ENCODE data around the gene DMKN.

The DMKN gene

DNA sequence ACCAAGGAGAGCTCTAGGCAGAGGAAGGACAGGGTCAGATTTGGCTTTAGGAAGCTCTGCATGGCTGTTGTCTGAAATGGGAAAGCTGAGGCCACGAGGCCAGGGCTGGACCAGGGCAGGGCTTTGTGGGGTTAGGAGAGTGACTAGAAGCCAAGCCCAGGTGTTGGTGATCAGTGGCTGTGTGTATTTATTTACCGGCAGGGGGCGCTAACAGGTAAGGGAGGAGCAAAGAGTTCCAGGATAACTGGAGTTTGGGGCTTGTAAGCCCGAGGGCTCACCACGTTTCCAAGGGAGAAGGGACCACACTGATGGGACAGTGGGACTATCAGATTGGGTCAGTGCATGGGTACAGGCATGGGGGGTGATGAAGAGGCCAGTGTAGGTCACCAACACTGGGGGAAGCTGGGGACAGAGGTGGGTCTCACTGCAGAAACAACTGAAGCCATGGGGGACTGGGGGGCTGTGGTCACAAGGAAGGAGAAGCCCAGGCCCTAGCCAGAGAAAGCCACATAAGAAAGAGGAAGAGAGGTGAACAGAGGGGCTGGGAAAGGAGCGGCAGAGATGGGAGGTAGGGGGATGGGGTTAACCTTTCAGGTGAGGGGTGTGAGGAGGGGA lies 35.8 kb upstream of the DMKN start:
- DNase-seq, result peak; percentile 92

DNA sequence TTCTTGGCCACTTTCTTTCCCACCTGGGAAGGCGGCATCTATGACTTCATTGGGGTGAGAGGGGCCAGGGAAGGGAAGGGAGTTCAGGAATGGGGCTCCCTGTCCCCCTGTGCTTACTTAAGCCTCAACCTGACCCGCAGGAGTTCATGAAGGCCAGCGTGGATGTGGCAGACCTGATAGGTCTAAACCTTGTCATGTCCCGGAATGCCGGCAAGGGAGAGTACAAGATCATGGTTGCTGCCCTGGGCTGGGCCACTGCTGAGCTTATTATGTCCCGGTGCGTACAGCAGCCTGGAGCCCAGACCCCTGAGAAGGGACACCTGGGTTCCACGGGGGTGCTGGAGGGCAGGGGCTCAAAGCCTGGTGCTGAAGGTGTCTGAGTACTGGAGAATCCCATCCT lies 33.1 kb upstream of the DMKN start:
- no peak for DNase-seq

DNA sequence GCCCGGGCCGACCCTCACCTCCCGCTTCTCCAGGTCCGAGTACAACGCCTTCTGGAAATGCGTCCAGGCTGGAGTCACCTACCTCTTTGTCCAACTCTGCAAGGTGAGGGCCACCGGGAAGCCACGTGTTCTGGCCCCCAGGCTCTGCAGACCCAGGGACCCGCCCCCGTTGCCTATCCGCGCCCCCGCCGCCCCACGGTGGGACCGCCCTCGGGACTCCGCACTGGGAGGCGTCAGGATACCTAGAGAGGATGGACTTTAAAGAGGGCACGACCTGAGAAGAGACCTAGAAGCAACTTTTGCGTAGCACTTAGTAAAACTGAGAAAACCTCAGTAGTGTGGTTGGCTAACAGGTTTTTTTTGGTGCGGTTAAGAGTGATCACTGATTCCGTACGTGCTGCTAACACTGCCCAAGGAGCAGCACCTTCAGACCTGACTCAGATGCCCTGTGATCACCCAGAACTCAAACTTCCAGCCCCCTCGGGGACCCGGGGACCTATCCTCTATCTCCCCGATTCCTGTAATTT lies 32.5 kb upstream of the DMKN start:
- peak; percentile 56 for DNase-seq

DNA sequence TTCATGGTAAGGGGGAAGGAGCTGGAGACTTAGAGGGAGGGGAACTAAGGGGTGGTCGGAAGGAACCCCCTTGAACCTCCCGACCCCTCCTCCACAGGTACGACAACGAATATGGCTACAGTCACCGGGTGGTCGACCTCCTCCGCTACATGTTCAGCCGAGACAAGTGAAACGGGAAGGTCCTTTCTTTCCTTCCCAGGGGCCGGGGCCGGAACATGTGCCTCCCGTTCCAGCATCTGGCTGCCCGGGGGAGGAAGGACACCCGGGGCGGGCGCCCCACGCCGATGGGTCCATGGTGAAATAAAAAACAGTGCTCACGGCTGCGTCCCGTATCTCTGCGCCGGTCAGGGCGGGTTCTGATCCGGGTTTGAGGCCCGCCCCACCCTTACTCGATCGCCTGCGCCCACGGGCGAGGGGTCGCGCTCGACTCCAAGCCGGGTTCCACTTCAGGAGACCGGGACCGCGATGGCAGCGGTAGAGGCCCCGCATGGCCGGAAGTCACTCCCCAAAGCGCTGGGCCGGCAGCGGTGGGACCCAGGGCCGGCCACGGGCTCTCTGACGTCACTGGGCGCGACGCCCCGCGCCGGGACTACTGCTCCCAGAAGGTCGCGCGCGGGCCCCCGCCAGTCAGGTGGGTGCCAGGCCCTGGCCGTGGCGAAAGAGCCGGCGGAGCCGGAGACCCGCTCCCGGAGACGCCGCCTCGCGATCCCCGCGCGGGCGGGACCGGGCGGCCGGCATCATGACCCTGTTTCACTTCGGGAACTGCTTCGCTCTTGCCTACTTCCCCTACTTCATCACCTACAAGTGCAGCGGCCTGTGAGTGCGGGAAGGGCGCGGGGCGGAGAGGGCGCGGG lies 31.8 kb upstream of the DMKN start, which contains the start of gene TMEM147:
Gene TMEM147 (plus strand): TSS at position 626 of the 854 bp plus-strand sequence. CDS start 114 bp downstream, at position 740.
- DNase-seq, result peak; percentile 95

DNA sequence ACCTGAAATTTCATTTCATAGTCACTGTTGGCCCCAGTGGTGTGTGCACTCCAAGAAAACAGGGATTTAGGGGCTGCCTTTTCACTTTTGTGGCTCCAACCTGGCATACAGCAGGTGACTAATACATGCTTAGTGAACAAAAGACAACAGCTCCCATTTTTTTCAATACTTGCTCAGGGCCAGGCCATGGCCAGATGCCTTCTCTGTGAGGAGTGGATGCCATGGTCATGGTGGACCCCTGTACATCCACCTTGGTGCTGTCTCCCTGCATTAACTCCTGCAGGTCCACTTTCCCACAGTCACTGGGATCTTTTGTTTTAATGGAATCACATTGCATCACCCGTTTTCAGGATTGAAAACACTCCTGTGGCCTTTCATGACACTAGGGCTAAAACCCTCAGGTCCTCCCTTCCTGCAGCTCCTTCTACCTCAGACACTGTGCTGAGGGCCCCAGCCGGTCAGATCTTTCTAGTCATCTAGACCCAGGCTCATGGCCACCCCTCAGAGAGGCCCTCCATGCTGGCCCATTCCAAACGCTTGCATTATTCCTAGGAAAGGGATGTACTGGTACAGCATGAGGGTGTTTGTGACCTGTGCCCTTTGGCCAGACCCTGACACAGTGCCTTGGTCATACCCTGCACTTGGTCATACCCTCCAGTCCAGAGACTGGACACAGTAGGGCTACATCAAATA lies 30.8 kb upstream of the DMKN start:
- DNase-seq, result no peak

DNA sequence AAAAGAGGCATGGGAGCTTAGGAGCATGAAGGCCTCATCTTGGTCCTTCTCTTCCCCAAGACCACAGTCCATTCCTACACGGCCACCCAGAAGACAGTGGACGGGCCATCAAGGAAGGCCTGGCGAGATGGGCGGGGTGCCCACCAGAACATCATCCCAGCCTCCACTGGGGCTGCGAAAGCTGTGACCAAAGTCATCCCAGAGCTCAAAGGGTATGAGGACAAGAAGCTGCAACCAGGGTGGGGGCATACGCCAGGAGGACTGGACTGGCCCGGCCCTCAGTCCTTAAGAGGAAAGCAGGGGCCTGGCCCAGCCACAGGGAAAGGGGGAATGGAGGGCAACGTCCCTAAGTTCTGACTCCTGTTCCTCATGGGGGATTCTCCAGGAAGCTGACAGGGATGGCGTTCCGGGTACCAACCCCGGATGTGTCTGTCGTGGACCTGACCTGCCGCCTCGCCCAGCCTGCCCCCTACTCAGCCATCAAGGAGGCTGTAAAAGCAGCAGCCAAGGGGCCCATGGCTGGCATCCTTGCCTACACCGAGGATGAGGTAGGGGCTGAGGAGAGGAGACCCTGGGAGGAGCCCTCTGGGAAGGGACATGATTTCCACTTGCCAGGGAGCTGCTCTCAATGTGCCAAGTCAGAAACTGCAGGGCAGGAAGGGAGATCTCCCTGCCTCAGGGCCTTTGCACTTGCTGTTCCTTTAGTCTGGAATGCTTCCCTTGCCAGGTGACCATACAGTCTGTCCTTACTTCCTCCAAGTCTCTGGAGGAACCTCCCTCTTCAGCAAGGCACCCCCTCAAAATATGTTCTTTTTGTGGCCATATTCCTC lies 30.0 kb upstream of the DMKN start:
- DNase-seq, result no peak

DNA sequence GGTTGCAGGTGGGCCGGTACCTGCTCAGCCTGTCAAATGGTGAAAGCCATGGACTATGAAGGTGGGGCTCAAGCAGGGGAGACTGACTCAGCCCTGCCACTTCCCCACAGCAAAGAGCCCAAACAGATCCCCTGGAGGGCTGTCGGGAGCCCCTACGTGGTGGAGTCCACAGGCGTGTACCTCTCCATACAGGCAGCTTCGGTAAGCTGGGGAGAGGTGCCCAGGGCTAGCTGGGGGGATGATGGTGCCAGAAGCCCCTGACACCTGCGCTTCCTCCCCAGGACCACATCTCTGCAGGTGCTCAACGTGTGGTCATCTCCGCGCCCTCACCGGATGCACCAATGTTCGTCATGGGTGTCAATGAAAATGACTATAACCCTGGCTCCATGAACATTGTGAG lies 28.8 kb upstream of the DMKN start:
- DNase-seq, result no peak

DNA sequence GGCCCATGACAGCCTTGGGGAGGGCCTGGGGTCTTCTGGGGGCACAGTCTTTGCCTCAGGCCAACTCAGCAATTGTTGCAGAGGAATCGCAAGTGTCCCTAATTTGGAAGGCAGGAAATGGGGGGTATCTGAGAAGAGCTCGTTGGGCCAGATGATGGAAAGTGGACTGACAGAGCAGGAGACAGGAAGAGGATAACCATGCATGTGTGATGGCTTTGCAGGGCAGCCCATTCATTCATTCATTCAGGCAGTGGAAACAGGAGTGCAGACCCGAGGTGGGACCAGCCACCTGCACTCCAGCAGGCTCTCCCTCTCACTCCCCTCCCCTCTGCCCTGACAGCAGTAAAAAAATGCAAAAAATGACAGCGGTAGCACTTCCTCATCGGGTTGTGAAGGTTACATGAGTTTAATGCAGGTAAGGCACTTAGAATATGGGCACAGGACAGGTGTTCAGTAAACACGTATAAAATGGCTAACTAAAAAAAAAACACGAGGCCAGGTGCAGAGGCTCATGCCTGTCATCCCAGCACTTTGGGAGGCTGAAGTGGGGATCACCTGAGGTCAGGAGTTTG lies 27.0 kb upstream of the DMKN start:
- no peak for DNase-seq

DNA sequence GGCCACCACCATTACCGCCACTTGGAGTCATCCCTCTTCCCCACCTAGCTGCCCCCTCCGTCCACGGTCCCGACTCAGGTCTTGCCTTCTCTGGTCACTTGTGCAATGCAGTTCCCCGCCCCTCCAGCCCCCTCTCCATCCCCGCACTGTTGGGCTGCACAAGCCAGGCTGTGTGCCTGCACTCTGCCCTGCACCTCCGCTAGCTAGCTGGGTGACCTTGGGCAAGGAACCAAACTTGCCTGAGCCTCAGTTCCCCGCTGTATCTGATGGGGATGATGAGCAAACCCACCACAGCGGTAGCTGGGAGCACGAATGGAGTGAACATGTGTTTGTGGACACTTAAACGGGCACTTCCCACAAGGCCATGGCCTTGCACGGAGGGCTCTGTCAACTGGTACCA lies 26.4 kb upstream of the DMKN start:
- no peak for DNase-seq

DNA sequence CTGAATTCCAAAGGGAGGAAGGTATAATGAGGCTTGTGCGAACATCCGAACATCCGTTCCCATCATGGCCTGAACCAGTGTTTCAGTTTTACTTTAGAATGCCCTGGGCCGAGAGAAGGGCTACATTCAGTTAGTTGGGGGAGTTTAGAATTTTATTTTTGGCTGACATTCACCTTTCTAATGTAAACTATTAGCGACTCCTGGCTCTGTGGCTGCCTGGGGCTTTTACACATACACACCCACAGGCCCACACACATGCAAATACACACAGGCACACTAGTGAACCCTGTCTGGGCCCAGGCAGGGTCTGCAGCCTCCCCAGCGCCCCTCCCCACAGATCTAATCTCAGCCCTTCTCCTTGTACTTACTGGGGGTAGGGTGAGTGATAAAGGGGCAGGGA lies 25.9 kb upstream of the DMKN start:
- no peak for DNase-seq

DNA sequence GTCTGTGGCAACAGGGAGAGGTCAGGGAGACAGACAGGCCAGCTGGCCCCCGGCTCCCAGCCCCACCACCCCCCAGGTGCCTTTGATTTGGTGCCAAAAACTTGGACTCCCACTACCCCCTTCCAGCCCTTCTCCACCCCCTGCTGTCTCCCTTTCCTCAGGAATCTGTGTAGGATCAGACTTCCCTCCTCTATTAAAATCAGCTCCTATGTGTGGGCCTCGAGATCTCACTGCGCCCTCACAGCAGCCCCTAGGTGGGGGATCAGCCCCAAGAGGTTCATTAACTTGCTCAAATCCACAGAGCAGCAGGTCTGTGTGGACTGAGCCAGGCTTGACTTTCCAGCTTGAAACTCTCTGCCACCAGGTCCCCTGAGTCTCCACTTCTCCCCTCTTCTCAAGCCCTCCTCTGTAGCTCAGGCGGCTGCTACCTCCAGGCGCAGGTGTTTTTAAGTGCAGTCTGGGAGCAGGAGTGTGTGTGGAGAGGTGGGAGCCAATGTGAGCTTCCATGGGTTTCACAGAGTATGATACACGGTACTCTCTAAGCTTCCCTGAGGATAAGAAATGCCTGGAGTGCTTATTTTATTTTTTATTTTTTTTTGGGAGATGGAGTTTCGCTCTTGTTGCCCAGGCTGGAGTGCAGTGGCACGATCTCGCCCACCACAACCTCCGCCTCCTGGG lies 21.5 kb upstream of the DMKN start:
- DNase-seq, result no peak

DNA sequence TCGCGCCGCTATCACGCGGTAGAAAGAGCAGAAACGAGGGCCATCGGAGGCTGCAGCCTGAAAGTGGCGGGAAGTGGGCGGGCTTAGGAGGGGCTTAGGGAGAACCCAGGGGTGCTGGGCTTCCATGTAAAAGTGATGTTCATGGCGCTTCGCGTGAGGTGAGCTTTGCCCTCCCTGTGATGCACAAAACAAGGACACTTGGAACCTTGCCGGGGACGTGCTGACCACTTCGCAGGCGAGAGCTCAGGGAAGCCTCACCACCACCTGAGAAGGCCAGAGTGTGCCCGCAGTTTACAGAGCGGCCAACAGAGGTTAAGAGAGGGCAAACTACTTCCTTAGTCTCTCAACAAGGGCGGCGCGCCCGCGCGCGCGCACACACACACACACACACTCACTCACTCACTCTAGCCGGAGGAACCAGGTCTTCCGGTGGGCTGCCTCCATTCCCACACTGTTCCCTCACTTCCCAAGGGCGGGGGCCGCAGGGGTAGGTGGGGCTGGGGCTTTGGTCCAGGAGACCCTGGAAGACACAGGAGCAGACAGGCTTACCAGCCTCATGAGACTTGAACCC lies 20.5 kb upstream of the DMKN start:
- no peak for DNase-seq

DNA sequence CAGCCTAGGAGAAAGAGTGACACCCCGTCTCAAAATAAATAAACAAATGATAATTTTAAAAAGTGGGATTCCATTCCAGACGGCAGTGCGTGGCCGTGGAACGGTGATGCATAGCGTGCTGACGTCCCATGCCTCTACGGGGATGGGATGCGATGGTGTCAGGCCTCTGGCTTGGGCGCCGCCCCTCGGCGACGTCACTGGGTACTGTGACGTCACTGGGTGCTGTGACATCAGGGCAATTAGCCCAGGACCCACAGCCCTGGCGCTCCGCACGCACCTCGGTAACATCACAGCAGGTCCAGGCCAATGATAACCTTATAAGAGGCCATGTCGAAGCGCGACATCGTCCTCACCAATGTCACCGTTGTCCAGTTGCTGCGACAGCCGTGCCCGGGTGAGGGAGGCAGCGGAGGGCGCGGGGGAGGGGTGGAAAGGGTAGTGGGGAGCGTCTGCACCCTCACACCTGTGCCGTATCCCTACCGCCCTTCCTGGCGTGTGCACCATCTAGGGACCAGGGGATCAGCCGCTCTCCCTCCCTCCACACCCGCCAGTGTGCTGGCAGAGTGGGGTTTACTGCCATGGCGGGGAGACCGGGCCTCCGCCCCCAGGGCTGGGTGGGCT lies 19.9 kb upstream of the DMKN start, which contains the start of gene GAPDHS:
Gene GAPDHS (plus strand): TSS at position 256 of the 621 bp plus-strand sequence. CDS start 72 bp downstream, at position 328.
- no peak for DNase-seq

DNA sequence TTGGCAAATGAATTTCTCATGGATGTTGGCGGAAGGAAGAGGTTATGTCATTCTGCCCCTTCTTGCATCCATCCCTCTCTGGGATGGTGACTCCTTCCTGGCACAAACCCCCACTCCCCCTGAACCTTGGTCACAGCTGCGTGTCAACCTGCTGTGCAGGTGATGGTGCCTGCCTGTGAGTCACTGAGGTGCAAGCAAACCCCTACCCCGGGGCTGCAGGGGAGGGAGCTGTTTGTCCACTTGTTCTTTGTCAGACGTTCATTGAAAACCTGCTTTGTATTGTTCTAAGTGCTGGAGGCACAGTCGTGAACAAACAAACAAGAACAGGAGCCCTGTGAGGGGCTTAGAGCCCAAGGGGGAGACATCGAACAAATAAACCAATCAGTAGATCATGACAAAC lies 17.8 kb upstream of the DMKN start:
- DNase-seq, result no peak

DNA sequence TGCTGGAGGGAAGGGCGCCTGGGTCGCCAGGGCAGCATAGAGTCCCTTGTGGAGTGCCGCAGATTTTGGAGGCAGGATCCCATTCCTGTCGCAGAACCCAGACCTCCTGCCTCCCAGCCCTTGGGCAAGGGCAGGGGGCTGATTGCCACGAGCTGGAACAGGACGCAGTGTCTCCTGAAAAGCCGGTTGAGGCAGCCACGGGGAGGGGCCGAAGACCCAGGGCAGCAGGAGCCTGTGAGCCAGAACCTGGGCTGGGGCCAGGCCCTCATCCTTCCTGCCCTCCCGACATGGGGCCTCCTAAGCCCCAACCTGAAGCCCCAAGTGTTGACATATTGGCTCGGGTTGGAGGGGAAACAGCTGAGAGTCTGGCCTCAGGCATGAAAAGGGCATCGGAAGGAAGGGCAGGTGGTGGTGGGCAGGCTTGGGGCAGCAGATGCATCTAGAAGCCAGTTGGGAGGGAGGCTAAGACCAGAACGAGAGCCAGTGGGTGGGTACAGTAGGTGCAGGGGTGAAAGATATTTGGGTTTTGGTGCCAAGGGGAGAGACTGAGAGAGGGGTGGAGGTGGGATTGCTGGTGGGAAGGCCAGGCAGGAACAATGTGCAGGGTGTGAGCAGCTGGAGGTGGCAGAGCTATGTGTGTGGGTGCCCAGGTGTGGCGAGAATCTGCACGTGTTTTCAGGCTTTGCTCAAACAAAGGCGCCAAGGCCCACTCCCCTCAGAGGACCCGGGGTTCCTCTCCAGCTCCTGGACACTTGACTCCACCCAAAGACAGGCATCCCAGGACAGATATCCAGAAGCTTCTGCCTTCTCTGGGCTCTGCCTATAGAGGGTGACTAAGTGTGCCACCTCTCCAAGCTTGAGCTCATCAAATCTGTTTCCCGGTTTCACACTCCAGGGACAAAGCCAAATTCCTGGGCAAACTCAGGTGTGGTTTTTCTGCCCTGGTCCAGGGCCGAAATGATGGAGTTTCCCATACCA lies 16.1 kb upstream of the DMKN start:
- DNase-seq, result no peak

DNA sequence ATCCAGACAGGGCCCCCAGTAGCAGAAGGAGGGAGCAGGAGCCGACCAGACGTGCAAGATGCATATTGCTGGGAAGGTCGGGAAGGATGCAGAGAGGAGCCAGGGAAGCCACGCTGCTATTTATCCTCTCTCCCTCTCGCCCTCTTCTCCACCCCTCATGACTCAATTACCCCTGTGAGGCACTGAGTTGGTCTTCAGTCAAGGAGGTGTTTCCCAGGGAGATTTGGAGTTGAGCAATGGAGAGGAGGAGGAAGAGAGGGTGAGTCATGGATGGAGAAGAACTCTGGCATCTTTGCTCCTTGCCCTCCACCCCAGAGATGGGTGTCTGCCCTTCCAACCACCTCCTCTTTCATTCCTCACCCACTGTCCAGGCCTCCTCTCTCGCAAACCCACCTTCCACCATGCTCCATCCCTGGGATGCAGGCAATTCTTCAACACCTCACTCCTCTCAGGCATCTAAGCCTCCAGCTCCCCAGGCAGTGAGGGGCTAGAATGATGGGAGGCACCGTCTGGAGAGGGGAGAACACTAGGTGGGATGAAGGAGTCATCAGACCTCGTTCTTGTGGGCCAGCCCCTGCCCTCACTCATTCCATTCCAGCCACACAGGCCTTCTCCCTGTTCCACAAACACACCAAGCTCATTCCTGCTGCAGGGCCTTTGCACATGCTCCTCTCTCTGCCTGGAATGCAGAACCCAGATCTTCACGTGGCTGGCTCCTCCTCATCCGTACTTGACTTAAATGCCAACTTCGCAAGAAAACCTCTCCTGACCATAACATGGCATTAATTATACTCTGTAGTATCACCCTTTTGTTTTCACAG lies 15.0 kb upstream of the DMKN start, which contains the start of gene SBSN:
Gene SBSN (minus strand): TSS at position 94 of the 821 bp plus-strand sequence. CDS start 30 bp downstream, at position 64.
- DNase-seq, result no peak

DNA sequence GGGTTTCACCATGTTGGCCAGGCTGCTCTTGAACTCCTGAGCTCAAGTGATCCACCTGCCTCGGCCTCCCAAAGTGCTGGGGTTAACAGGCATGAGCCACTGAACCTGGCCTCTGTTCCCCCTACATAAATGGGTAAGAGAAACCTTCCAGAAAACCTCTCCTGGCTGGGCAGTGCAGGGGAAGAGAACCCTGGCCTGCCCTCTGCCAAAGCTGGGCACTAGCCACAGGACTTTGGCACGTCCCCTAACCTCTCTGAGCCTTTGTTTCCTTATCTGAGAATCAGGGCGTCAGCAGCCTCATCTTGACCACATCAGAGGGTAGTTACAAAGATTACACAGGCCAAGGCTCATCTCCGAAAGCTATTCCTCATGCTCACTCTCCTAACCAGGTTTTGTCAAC lies 12.4 kb upstream of the DMKN start:
- DNase-seq, result no peak

DNA sequence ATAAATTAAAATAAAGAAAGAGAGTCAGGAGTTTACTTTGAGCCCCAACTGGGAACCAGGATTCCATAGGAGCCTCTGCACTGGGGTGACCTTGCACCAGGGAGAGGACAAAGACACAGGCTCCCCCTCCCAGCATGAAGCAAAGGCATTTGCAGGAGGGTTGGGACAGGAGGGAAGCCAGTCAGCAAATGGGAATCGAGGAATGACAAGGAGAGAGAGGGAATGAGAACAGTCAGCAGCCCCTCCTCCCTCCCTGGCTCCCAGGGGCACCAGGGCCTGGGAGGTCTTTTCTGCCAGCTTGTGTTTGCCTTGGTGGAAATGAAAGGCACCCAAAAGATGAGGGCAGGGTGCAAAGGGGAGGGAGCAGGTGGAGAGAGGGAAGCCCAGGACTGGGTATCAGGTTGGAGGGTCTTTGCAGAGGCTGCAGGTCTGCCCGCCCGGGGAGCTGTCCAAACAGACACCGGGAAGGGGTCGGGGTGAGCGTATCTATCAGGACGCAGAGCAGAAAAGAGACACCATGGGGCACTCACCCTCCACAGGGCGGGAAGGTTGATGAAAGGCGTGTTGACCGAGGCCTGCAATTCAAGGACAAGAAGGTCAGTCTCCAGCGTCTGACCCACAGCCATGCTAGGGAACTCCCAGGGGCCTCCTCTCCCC lies 10.9 kb upstream of the DMKN start:
- DNase-seq, result no peak

All from NCI-H82 (cell line).